GM12865 (cell line): ENCODE measurements around the gene CWF19L1.

Experiments used
- DNase-seq: peaks from one replicate; pipeline ENCODE4 v3.0.0; 2010; ENCODE audit warnings: low read depth
- H3K4me3 ChIP-seq: 2 replicates; pipeline ENCODE4 v1.5.1; 2011; ENCODE audit warnings: mild to moderate bottlenecking, low read depth, low read length, control low read depth
- CTCF ChIP-seq: IDR thresholded peaks from 2 replicates; pipeline ENCODE4 v1.5.1; 2011; ENCODE audit warnings: low read length, control low read depth, low read depth, inconsistent platforms; ENCODE audit not compliant: insufficient read depth; ENCODE audit errors: missing control alignments

The CWF19L1 gene

DNA sequence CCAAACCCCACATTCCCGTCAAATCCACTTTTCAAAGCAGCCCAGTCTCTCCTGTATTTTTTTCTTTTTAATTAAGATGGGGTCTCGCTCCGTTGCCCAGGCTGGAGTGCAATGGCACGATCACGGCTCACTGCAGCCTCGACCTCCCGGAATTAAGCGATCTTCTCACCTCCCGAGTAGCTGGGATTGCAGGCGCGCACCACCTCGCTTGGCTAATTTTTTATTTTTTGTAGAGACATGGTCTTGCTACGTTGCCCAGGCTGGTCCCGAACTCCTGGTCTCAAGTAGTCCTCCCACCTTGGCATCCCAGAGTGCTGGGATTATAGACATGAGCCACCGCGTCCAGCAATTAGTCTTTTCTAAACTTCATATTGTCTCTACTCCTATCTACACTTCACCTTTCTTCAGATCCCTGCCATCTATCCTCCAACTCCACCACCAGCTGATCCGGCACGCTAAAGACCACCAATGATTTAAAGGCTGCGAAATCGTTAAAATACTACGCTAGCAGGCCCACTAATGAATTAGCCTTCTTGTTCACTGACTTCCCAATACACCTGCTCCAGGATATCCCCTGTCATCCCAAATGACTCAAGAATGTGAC is 37.5 kb downstream of the CWF19L1 start:
- no peak for TF ChIP-seq CTCF
- DNase-seq = peak; percentile 8
- H3K4me3 ChIP-seq = peak overlapping the region; percentile 83

- DNase-seq = no peak
- TF ChIP-seq CTCF = no peak
- no peak overlapping the region for H3K4me3 ChIP-seq
Measured at GRCh38 chr10:100223879-100224278, 43.6 kb downstream of the CWF19L1 start.

- DNase-seq = no peak
- no peak overlapping the region for H3K4me3 ChIP-seq
- no peak for TF ChIP-seq CTCF
Measured at GRCh38 chr10:100222529-100222928, 44.9 kb downstream of the CWF19L1 start.

GRCh38 chr10:100216006-100216405 is 51.4 kb downstream of the CWF19L1 start:
- no peak overlapping the region for H3K4me3 ChIP-seq
- TF ChIP-seq CTCF = no peak
- no peak for DNase-seq

GRCh38 chr10:100209303-100209702 is 58.1 kb downstream of the CWF19L1 start:
- no peak overlapping the region for H3K4me3 ChIP-seq
- TF ChIP-seq CTCF = no peak
- no peak for DNase-seq

DNA sequence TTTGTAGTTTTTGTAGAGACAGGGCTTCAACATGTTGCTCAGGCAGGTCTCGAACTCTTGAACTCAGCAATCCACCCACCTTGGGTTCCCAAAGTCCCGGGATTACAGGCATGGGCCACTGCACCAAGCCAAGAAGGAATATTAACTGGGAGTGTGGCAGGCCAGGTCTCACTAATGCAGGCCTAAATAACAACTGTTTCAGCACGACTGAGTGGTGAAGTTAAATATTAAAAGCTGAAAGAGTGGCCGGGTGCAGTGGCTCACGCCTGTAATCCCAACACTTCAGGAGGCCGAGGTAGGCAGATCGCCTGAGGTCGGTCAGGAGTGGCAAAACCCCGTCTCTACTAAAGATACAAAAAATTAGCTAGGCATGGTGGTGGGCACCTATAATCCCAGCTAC is 59.2 kb downstream of the CWF19L1 start:
- H3K4me3 ChIP-seq = no peak overlapping the region
- TF ChIP-seq CTCF = no peak
- DNase-seq = no peak

GRCh38 chr10:100204370-100204769 is 63.1 kb downstream of the CWF19L1 start:
- no peak for TF ChIP-seq CTCF
- no peak for DNase-seq
- no peak overlapping the region for H3K4me3 ChIP-seq
